Measurements from ENCODE around the gene MYLK. TPM values are rescaled to one million over a fixed set of nuclear protein-coding genes. Genes with fewer than 3 reads are reported as not detected.

Gene MYLK
- total RNA-seq, 1 donor from 2014 or later, result 11.1 TPM

- DNase-seq, result no peak
- H3K27me3 ChIP-seq (ENCODE audit: low read depth), result no peaks in the 10 kb centered on the region
- peaks cover 19% of the 10 kb centered on the region for H3K9me3 ChIP-seq (replicated peaks)
- no peaks in the 10 kb centered on the region for H3K4me1 ChIP-seq
- no peaks in the 10 kb centered on the region for H3K36me3 ChIP-seq
- no peak overlapping the region for H3K27ac ChIP-seq (replicated peaks)
- no peak for TF ChIP-seq CTCF (IDR thresholded peaks at IDR 0.05; ENCODE audit: borderline replicate concordance)
- H3K4me3 ChIP-seq, result no peak overlapping the region
- intact Hi-C loops (cut with micrococcal nuclease), result no loop called here
These were observed 29.2 kb downstream of the MYLK start for GRCh38 chr3:123854905-123855304.

GRCh38 chr3:123853686-123854372 is 30.3 kb downstream of the MYLK start:
- H3K27me3 ChIP-seq (ENCODE audit: low read depth), result no peaks in the 10 kb centered on the region
- DNase-seq, result no peak
- peaks cover 30% of the 10 kb centered on the region for H3K9me3 ChIP-seq (replicated peaks)
- intact Hi-C loops (cut with micrococcal nuclease), result no loop called here
- no peak for TF ChIP-seq CTCF (IDR thresholded peaks at IDR 0.05; ENCODE audit: borderline replicate concordance)
- no peak overlapping the region for H3K27ac ChIP-seq (replicated peaks)
- no peaks in the 10 kb centered on the region for H3K4me1 ChIP-seq
- no peaks in the 10 kb centered on the region for H3K36me3 ChIP-seq
- H3K4me3 ChIP-seq, result no peak overlapping the region

GRCh38 chr3:123847209-123847608 is 36.9 kb downstream of the MYLK start:
- H3K4me3 ChIP-seq, result no peak overlapping the region
- TF ChIP-seq CTCF (IDR thresholded peaks at IDR 0.05; ENCODE audit: borderline replicate concordance), result no peak
- H3K36me3 ChIP-seq, result no peaks in the 10 kb centered on the region
- H3K27me3 ChIP-seq (ENCODE audit: low read depth), result no peaks in the 10 kb centered on the region
- H3K27ac ChIP-seq (replicated peaks), result no peak overlapping the region
- intact Hi-C loops (cut with micrococcal nuclease), result no loop called here
- H3K4me1 ChIP-seq, result no peaks in the 10 kb centered on the region
- no peak for DNase-seq
- H3K9me3 ChIP-seq (replicated peaks), result peaks cover 54% of the 10 kb centered on the region

GRCh38 chr3:123843668-123844067 is 40.5 kb downstream of the MYLK start:
- H3K27ac ChIP-seq (replicated peaks), result no peak overlapping the region
- TF ChIP-seq CTCF (IDR thresholded peaks at IDR 0.05; ENCODE audit: borderline replicate concordance), result no peak
- peaks cover 71% of the 10 kb centered on the region for H3K9me3 ChIP-seq (replicated peaks)
- DNase-seq, result no peak
- intact Hi-C loops (cut with micrococcal nuclease), result no loop called here
- H3K4me3 ChIP-seq, result no peak overlapping the region
- no peaks in the 10 kb centered on the region for H3K36me3 ChIP-seq
- no peaks in the 10 kb centered on the region for H3K4me1 ChIP-seq
- H3K27me3 ChIP-seq (ENCODE audit: low read depth), result no peaks in the 10 kb centered on the region

- intact Hi-C loops (cut with micrococcal nuclease), result no loop called here
- no peaks in the 10 kb centered on the region for H3K36me3 ChIP-seq
- no peak for DNase-seq
- no peak for TF ChIP-seq CTCF (IDR thresholded peaks at IDR 0.05; ENCODE audit: borderline replicate concordance)
- no peaks in the 10 kb centered on the region for H3K4me1 ChIP-seq
- H3K27ac ChIP-seq (replicated peaks), result no peak overlapping the region
- H3K27me3 ChIP-seq (ENCODE audit: low read depth), result no peaks in the 10 kb centered on the region
- peaks cover 70% of the 10 kb centered on the region for H3K9me3 ChIP-seq (replicated peaks)
- no peak overlapping the region for H3K4me3 ChIP-seq
These were observed 41.4 kb downstream of the MYLK start for GRCh38 chr3:123842711-123843110.

Measured in left ventricle myocardium inferior (tissue), 1 donor.